ENCODE results near the gene EGR4. TPM values are rescaled to one million over a fixed set of nuclear protein-coding genes. Genes with fewer than 3 reads are reported as not detected.
A peak's percentile ranks its signal among the peaks of the same experiment; 100 is the strongest.

The EGR4 gene
- total RNA-seq, 1 donor from 2014 or later, result not detected

DNA sequence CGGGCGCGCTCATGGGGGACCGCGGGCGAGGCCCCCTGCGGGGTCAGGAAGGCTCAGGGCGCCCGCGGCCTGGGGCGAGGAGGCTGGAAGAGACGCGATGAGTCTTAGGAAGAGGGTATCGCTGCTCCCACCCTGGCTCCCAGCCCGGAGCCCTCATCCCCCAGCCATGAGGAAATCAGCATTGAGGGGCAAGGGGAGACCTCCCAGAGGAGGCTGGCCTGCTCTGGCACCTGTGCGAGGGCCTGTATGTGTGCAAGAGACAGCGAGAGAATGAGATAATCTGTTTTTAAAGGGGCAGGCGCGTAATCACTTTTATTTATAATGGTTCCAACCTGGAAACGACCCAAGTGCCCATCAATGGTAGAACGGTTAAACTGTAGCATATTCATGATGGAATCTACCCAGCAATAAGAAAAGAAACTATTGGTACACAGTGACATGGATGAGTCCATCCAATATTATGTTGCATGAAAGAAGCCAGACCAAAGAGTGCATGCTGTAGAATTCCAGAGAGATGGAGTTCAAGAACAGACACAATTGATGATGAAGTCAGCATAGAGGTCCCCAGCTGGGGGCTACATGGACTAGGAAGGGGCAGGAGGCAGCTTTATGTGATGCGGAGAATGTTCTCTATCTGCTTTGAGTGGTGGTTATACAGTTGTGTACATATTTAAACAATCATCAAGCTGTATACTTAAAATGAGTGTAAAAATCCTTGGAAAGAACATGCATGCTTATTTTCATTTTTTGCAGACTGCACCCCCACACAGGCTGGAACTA is 23.5 kb downstream of the EGR4 start:
- DNase-seq, result no peak
- H3K4me1 ChIP-seq, result no peaks in the 10 kb centered on the region
- no peak overlapping the region for H3K27ac ChIP-seq
- no peak for ATAC-seq
- H3K9me3 ChIP-seq, result no peaks in the 10 kb centered on the region
- no peaks in the 10 kb centered on the region for H3K36me3 ChIP-seq
- intact Hi-C loops (cut with DNase I), result no loop called here
- H3K4me3 ChIP-seq, result no peak overlapping the region
- H3K27me3 ChIP-seq (ENCODE audit: low read depth), result peaks cover 39% of the 10 kb centered on the region
- TF ChIP-seq CTCF (IDR thresholded peaks at IDR 0.05), result no peak

GRCh38 chr2:73268830-73269685 is 24.3 kb downstream of the EGR4 start:
- intact Hi-C loops (cut with DNase I), result no loop called here
- no peaks in the 10 kb centered on the region for H3K4me1 ChIP-seq
- H3K27me3 ChIP-seq (ENCODE audit: low read depth), result peaks cover 39% of the 10 kb centered on the region
- H3K27ac ChIP-seq, result no peak overlapping the region
- no peaks in the 10 kb centered on the region for H3K9me3 ChIP-seq
- no peaks in the 10 kb centered on the region for H3K36me3 ChIP-seq
- peak overlapping the region; percentile 24 for H3K4me3 ChIP-seq
- DNase-seq (no peak), ATAC-seq (peak; percentile 43 to 60)
- TF ChIP-seq CTCF (IDR thresholded peaks at IDR 0.05), result no peak

- intact Hi-C loops (cut with DNase I), result no loop called here
- TF ChIP-seq CTCF (IDR thresholded peaks at IDR 0.05), result no peak
- Histone ChIP-seq H3K36me3 (no peaks in the 10 kb centered on the region), H3K27me3 (ENCODE audit: low read depth) (peaks cover 39% of the 10 kb centered on the region), H3K9me3 (no peaks in the 10 kb centered on the region), H3K4me3 (no peak overlapping the region), H3K27ac (no peak overlapping the region), H3K4me1 (no peaks in the 10 kb centered on the region)
- DNase-seq (no peak), ATAC-seq (no peak)
Measured at GRCh38 chr2:73268366-73268829, 24.9 kb downstream of the EGR4 start.

DNA sequence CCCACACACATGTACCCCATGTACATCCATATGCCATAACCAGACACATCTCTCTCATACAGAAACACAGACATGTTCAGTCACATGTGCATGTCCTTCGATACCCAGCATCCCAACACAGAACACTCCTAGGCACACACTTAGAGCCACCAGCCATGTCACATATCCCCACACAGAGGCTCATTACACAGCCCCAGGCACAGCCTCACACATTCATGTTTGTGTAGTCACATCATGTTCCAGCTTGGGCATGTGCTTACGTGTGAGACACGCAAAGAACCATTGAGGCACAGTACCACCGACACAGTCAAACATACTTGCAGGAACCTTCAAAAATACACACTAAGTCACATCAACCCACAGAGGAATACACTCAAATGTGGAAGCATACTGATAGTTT is 26.3 kb downstream of the EGR4 start:
- H3K27me3 ChIP-seq (ENCODE audit: low read depth), result peaks cover 39% of the 10 kb centered on the region
- no peak for TF ChIP-seq CTCF (IDR thresholded peaks at IDR 0.05)
- no peak for ATAC-seq

DNA sequence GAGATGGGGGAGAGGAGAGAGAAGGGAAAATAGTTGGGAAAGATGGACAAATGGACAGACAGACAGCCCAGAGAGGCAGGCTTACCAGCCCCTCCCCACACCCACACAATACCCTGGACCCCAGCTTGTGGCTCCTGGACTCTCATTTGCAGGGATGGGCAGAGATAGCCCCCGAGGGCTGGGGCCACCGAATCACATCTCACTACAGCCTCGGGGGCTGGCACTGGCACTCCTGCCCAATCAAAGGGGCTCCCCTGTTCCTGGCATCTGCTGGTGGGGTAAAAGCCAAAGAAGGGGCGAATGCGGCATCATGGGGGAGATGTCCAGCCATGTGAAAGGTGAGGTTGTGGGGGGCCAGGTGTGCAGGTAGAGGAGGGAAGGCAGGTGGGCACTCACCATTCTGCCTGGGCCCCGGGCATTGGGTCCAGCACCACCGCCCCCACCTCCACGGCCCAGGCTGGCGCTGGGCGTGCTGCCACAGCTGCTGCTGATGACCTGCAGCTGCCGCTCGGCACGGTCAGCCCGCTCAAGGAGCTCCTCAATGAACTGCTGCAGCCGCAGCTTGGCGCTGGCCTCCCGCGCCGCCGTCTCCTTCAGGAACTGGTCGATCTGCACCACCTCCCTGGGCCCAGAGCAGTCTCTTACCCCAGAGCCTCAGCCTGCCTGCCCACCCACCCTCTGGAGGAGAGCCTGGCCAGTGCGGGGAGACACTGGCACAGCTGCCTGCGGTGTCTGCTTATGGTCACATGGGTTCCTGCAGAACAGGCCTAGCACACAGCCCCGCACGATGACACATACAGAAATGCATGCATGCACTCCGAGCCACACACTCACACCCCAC is 27.1 kb downstream of the EGR4 start:
- intact Hi-C loops (cut with DNase I), result no loop called here
- H3K4me1 ChIP-seq, result no peaks in the 10 kb centered on the region
- DNase-seq, result no peak
- TF ChIP-seq CTCF (IDR thresholded peaks at IDR 0.05), result no peak
- H3K27ac ChIP-seq, result no peak overlapping the region
- H3K4me3 ChIP-seq, result no peak overlapping the region
- H3K9me3 ChIP-seq, result no peaks in the 10 kb centered on the region
- ATAC-seq, result no peak
- peaks cover 39% of the 10 kb centered on the region for H3K27me3 ChIP-seq (ENCODE audit: low read depth)
- no peaks in the 10 kb centered on the region for H3K36me3 ChIP-seq

More for the DNA sequence above, 26.3 kb downstream of the EGR4 start:
- Histone ChIP-seq H3K4me1 (no peaks in the 10 kb centered on the region), H3K4me3 (no peak overlapping the region), H3K9me3 (no peaks in the 10 kb centered on the region), H3K27ac (no peak overlapping the region), H3K36me3 (no peaks in the 10 kb centered on the region)
- DNase-seq, result no peak
- intact Hi-C loops (cut with DNase I), result no loop called here
